HepG2 (cell line): Measurements from ENCODE around the gene ARHGAP19. TPM values are rescaled to one million over a fixed set of nuclear protein-coding genes. Genes with fewer than 3 reads are reported as not detected.
A peak's percentile ranks its signal among the peaks of the same experiment; 100 is the strongest.

ENCODE experiments used
- HNRNPK ChIP-seq: fragments of 200-400 bp; formaldehyde crosslinking; IDR thresholded peaks from 2 replicates; pipeline ENCODE4 v1.6.1; 2018; ENCODE audit warnings: low read length, low read depth, moderate library complexity, mild to moderate bottlenecking; ENCODE audit not compliant: poor library complexity, severe bottlenecking
- SMC3 ChIP-seq: IDR thresholded peaks from 2 replicates; pipeline ENCODE4 v1.6.1; 2011; ENCODE audit warnings: low read length, improper control_type of control experiment
- TAF15 ChIP-seq: fragments of 200-400 bp; formaldehyde crosslinking; IDR thresholded peaks from one replicate; pipeline ENCODE4 v1.6.1; 2018; ENCODE audit warnings: mild to moderate bottlenecking, low read depth, low read length; ENCODE audit not compliant: poor library complexity, severe bottlenecking
- ZBTB20 ChIP-seq: sonication (generic); formaldehyde crosslinking; IDR thresholded peaks from 2 replicates; pipeline ENCODE4 v1.8.1; 2023; ENCODE audit warnings: missing genetic modification reagents, low read depth, mild to moderate bottlenecking, borderline replicate concordance
- ZSCAN21 ChIP-seq: sonication (generic); formaldehyde crosslinking; IDR thresholded peaks from 2 replicates; pipeline ENCODE4 v1.8.0; 2022; ENCODE audit warnings: mild to moderate bottlenecking, missing genetic modification reagents, moderate library complexity, borderline replicate concordance
- polyA plus RNA-seq, 8 experiments: library from polyadenylated mRNA; depleted of rRNA in 3 of 8; stranded (reverse) in 7 of 8; unstranded in 1 of 8; fragments of >200 nt; fragmentation: Illumina TruSeq in 4 of 8; extraction: Trizol in 4 of 8; gene quantifications; 2 replicates each; pipeline versions ENCODE4 v1.2.1 to v1.2.3, GENCODE V29; 2011 to 2016; ENCODE audit warnings: low read depth in 4 of 8, missing spikeins in 1 of 8, mixed read lengths in 1 of 8; ENCODE audit not compliant: insufficient read depth in 1 of 8
- total RNA-seq, 5 experiments: library from RNA; depleted of rRNA; stranded (reverse); fragments of >200 nt; fragmentation: Illumina TruSeq; extraction: Trizol; gene quantifications; 2 replicates each; pipeline ENCODE4 v1.2.3, GENCODE V29; 2016; ENCODE audit warnings: low read depth in 1 of 5
- TF ChIP-seq, protein P1 (sequence below): sonication (generic); formaldehyde crosslinking; IDR thresholded peaks from 2 replicates; pipeline ENCODE4 v1.4.0; 2020; ENCODE audit warnings: missing genetic modification reagents
- TF ChIP-seq, protein P2 (sequence below): sonication (generic); formaldehyde crosslinking; IDR thresholded peaks from 2 replicates; pipeline ENCODE4 v1.9.0; 2021; ENCODE audit warnings: mild to moderate bottlenecking, missing genetic modification reagents
- TF ChIP-seq, protein P3 (sequence below): sonication (generic); formaldehyde crosslinking; IDR thresholded peaks from 2 replicates; pipeline ENCODE4 v1.8.1; 2022; ENCODE audit warnings: low read depth, mild to moderate bottlenecking, missing genetic modification reagents

Gene ARHGAP19
- total and polyA plus RNA-seq, 2 of the 13 experiments (the other 11 are each of a cell fraction or from before 2014, with no cell fraction given) = 7.6 to 10.0 TPM

DNA sequence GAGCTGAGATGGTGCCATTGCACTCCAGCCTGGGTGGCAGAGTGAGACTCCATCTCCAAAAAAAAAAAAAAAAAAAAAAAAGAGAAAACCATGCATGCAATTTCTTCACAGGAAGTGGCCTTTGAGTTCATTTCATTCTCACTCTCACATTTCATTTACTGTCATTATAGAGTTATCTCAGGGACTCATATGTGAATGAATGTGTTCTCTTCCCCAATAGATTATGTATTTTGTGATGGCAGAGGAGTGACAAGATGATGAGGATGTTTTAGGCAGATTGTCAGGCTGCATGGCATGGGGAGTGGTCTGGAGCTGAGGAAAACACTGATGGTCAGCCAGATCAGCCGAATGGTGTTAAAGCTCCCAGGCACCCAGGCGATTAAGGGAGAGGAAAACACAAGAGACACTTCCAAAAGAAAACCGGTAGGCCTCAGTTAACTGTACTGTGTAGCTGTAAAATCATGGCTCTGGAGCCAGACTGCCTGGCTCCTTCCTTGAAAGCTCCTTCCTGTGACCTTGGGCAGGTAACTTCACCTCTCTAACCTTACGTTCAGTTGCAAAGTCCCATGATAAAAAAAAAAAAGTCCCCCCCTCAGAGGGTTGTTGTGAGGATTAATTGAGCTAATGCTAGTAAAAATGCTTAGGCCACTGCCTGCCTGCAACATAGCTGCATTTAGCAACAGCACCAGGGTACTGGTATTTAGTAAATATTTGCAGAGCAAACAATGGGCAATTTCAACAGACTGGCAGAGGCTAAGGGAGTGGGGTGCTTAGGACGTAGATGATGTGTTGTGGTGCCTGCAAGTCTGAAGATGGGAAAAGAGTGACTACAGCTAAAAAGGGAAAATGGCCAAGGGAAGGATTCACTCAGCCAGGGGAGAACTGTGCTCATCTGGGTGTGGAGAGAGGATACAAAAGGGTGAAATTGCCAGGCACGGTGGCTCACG is 35.2 kb upstream of the ARHGAP19 start (continued):
- TF ChIP-seq SMC3 (peak; percentile 41; the same call in 1 of the 2 replicates), TAF15 (no peak), ZBTB20 (CRISPR knock-in tag) (peak; percentile 81), HNRNPK (no peak), ZSCAN21 (CRISPR knock-in tag) (peak; percentile 98)
- TF ChIP-seq, protein P1, sequence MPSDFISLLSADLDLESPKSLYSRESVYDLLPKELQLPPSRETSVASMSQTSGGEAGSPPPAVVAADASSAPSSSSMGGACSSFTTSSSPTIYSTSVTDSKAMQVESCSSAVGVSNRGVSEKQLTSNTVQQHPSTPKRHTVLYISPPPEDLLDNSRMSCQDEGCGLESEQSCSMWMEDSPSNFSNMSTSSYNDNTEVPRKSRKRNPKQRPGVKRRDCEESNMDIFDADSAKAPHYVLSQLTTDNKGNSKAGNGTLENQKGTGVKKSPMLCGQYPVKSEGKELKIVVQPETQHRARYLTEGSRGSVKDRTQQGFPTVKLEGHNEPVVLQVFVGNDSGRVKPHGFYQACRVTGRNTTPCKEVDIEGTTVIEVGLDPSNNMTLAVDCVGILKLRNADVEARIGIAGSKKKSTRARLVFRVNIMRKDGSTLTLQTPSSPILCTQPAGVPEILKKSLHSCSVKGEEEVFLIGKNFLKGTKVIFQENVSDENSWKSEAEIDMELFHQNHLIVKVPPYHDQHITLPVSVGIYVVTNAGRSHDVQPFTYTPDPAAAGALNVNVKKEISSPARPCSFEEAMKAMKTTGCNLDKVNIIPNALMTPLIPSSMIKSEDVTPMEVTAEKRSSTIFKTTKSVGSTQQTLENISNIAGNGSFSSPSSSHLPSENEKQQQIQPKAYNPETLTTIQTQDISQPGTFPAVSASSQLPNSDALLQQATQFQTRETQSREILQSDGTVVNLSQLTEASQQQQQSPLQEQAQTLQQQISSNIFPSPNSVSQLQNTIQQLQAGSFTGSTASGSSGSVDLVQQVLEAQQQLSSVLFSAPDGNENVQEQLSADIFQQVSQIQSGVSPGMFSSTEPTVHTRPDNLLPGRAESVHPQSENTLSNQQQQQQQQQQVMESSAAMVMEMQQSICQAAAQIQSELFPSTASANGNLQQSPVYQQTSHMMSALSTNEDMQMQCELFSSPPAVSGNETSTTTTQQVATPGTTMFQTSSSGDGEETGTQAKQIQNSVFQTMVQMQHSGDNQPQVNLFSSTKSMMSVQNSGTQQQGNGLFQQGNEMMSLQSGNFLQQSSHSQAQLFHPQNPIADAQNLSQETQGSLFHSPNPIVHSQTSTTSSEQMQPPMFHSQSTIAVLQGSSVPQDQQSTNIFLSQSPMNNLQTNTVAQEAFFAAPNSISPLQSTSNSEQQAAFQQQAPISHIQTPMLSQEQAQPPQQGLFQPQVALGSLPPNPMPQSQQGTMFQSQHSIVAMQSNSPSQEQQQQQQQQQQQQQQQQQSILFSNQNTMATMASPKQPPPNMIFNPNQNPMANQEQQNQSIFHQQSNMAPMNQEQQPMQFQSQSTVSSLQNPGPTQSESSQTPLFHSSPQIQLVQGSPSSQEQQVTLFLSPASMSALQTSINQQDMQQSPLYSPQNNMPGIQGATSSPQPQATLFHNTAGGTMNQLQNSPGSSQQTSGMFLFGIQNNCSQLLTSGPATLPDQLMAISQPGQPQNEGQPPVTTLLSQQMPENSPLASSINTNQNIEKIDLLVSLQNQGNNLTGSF (CRISPR knock-in tag) = no peak
- TF ChIP-seq, protein P2, sequence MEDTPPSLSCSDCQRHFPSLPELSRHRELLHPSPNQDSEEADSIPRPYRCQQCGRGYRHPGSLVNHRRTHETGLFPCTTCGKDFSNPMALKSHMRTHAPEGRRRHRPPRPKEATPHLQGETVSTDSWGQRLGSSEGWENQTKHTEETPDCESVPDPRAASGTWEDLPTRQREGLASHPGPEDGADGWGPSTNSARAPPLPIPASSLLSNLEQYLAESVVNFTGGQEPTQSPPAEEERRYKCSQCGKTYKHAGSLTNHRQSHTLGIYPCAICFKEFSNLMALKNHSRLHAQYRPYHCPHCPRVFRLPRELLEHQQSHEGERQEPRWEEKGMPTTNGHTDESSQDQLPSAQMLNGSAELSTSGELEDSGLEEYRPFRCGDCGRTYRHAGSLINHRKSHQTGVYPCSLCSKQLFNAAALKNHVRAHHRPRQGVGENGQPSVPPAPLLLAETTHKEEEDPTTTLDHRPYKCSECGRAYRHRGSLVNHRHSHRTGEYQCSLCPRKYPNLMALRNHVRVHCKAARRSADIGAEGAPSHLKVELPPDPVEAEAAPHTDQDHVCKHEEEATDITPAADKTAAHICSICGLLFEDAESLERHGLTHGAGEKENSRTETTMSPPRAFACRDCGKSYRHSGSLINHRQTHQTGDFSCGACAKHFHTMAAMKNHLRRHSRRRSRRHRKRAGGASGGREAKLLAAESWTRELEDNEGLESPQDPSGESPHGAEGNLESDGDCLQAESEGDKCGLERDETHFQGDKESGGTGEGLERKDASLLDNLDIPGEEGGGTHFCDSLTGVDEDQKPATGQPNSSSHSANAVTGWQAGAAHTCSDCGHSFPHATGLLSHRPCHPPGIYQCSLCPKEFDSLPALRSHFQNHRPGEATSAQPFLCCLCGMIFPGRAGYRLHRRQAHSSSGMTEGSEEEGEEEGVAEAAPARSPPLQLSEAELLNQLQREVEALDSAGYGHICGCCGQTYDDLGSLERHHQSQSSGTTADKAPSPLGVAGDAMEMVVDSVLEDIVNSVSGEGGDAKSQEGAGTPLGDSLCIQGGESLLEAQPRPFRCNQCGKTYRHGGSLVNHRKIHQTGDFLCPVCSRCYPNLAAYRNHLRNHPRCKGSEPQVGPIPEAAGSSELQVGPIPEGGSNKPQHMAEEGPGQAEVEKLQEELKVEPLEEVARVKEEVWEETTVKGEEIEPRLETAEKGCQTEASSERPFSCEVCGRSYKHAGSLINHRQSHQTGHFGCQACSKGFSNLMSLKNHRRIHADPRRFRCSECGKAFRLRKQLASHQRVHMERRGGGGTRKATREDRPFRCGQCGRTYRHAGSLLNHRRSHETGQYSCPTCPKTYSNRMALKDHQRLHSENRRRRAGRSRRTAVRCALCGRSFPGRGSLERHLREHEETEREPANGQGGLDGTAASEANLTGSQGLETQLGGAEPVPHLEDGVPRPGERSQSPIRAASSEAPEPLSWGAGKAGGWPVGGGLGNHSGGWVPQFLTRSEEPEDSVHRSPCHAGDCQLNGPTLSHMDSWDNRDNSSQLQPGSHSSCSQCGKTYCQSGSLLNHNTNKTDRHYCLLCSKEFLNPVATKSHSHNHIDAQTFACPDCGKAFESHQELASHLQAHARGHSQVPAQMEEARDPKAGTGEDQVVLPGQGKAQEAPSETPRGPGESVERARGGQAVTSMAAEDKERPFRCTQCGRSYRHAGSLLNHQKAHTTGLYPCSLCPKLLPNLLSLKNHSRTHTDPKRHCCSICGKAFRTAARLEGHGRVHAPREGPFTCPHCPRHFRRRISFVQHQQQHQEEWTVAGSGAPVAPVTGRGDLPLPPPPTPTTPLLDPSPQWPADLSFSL (CRISPR knock-in tag) = peak; percentile 66; the same call in 1 of the 2 replicates
- TF ChIP-seq, protein P3, sequence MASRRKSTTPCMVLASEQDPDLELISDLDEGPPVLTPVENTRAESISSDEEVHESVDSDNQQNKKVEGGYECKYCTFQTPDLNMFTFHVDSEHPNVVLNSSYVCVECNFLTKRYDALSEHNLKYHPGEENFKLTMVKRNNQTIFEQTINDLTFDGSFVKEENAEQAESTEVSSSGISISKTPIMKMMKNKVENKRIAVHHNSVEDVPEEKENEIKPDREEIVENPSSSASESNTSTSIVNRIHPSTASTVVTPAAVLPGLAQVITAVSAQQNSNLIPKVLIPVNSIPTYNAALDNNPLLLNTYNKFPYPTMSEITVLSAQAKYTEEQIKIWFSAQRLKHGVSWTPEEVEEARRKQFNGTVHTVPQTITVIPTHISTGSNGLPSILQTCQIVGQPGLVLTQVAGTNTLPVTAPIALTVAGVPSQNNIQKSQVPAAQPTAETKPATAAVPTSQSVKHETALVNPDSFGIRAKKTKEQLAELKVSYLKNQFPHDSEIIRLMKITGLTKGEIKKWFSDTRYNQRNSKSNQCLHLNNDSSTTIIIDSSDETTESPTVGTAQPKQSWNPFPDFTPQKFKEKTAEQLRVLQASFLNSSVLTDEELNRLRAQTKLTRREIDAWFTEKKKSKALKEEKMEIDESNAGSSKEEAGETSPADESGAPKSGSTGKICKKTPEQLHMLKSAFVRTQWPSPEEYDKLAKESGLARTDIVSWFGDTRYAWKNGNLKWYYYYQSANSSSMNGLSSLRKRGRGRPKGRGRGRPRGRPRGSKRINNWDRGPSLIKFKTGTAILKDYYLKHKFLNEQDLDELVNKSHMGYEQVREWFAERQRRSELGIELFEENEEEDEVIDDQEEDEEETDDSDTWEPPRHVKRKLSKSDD (CRISPR knock-in tag) = no peak
